ENCODE results near the gene IGF1.
A peak's percentile ranks its signal among the peaks of the same experiment; 100 is the strongest.
"Not testable (repeated sequence)": the region's sequence is repeated elsewhere in the genome, so short reads cannot be mapped to it uniquely, and the experiment has no call there.

IGF1 gene

DNA sequence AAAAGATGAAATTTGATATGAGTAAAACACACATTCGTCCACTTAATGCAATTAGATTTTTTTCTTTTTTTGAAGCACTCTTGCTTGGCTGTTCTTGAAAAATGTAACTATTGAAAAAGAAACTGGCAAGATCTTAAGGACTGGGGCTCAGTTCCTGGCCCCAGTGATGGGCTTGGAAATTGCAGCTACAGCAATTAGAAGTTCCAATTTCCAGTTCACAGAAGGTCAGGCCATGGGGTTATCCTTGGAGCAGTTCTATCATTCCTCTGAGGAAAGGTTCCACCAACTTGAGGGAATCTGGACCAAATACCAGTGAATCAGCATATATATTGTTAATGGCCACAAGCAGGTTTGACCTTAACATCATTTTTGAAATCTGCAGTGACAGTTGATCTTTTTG is 18.9 kb downstream of the IGF1 start:
- no peak for DNase-seq

GRCh38 chr12:102459314-102459713 is 21.0 kb downstream of the IGF1 start:
- DNase-seq = no peak

DNA sequence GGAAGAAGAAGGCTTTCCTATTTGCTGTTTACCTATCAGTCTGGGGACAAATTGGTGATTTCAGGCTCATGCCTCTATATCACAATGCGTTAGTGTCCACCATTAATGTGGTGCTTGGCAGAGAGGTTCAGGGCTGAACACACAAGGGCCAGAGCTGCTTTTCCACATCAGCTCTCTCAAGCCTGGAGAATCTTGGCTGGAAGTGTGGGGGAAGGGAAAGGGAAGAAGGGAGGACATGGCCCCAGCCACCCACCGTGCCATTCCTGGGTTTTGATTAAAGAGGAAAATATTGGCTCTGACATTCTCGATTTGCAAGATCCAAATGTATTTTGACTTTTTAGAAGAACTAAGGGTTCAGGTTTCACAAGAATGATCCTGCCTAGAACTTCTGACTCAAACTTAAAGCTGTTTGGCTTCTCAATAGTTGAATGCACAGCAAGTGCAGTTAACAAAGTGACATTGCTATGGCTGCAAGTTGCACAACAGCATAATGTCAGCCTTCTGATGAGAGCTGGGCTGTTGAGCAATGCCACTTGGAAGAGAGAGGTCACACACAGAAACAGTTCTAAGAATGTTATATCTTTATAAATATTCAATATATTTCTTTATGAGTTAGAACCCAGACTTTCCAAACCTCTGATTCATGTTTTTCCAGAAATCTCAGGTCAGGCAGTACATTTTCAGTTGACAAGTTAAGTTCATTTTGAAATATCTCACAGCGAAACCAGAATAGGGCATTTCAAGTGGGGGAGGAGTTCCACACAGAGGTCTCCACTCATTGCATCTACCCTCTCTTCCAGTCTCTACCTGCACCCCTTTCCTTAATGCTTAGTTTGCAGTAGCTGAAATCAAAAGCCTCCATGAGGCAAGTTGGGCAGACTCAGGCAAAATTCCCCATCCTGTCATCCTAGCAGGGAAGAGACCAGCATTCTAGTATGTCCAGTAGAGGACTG is 25.3 kb downstream of the IGF1 start:
- no peak for DNase-seq

DNA sequence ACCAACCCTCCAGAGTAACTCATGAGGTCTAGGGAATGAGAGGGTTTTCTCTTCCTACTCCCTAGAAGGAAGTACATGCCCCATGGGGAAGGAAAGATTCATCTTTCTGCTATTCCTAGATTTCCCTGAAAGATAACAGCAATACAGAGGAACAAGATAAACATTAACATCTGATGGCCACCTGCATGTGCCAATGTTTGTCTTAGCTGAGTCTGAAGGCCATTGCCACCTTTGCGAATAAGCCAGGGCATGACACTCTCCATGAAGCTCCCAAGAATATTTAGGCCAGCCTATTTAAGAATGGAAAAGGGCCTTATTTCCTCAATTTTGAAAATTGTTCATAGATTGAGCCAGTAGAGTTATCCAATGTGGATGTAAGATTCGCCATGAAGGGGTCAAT is 26.0 kb downstream of the IGF1 start:
- DNase-seq = no peak

DNA sequence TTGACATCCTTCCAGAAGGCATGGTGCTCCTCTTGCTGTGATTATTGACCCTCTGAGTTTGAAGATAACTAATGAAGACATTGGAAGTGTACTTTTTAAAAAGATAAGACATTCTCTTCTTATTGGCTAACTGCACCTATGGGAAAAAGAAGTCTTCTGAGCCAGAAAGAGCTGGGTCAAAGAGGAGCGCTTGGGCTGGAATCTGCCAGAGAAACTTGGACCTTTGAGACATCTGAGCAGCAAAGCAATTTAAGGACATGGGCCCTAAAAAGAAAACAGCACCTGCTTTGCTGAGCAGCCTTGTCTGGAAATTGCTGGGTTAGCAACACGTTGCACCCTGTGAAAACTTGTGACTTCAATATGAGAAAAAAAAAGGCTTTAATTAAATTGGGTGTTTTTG is 27.8 kb downstream of the IGF1 start:
- no peak for DNase-seq

DNA sequence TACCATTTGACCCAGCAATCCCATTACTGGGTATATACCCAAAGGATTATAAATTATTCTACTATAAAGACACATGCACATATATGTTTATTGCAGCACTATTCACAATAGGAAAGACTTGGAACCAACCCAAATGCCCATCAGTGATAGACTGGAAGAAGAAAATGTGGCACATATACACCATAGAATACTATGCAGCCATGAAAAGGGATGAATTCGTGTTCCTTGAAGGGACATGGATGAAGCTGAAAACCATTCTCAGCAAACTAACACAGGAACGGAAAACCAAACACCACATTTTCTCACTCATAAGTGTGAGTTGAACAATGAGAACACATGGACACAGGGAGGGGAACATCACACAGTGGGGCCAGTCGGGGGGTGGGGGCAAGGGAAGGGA is 31.3 kb downstream of the IGF1 start:
- not testable (repeated sequence) for DNase-seq

GRCh38 chr12:102447426-102447825 is 32.9 kb downstream of the IGF1 start:
- not testable (repeated sequence) for DNase-seq

DNA sequence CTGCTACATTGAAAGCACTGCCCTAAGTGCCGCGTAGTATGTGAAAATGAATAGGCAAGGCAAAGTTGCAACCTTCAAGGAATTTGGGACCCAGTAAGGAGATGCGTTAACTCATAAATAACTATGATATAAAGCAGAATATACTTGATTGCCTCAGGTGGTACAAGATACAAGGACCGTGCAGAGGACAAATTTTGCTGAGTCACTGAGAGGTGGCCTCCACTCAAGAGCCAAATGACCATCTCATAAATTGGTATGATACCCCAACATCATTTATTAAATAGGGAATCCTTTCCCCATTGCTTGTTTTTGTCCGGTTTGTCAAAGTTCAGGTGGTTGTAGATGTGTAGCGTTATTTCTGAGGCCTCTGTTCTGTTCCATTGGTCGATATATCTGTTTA is 35.7 kb downstream of the IGF1 start:
- DNase-seq = no peak

- DNase-seq = no peak
These were observed 36.3 kb downstream of the IGF1 start for GRCh38 chr12:102444093-102444492.

GRCh38 chr12:102441077-102441596 is 39.2 kb downstream of the IGF1 start:
- no peak for DNase-seq

DNA sequence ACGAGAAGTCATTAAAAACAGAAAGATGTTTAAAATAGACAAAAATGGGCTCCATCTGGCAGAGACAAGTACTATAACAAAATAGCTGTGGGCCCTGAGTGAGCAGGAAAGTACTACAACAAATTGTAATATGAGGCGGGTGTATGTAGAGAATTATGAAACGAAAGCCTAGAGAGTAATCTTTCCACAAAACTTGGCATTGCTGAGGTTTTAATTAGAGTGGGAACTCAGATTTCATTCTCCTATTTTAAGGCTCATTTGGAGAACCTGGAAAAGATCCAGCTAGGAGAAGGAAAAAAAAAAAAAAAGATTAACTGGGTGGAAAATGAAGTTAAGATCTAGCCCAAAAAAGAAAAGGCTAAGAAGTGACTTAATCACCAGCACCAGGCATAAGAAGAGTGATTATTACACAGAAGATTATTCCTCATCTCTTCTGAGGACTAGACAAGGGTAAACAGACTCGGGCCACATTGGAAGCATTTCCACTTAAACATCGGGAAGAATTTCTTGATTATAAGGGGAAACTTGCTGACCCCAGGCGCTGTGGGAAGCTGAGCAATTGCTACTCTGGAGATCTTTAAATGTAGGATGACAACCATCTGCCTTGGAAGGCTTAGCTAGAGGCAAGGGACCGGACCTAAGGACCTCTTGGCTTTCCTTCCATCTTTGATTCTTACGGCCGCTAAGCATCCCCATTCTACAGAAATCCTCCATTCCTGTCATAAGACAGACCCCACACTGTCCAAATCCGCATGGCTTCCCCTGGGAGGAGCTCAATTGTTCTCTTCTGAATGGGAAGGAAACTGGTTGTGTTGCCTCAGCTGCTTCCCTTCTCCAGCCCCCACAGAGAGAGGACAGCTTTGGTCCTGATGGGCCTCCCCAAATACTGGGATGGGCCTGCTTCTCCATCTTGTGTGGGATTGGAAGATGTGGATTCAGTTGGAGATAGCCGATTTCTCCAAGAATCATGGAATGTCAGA is 40.6 kb downstream of the IGF1 start:
- DNase-seq = no peak

GRCh38 chr12:102438827-102439210 is 41.5 kb downstream of the IGF1 start:
- no peak for DNase-seq

GRCh38 chr12:102438047-102438826 is 42.1 kb downstream of the IGF1 start:
- DNase-seq = no peak

- DNase-seq = no peak
These were observed 42.9 kb downstream of the IGF1 start for GRCh38 chr12:102437511-102437910.

- no peak for DNase-seq
These were observed 43.5 kb downstream of the IGF1 start for GRCh38 chr12:102436867-102437266.

DNA sequence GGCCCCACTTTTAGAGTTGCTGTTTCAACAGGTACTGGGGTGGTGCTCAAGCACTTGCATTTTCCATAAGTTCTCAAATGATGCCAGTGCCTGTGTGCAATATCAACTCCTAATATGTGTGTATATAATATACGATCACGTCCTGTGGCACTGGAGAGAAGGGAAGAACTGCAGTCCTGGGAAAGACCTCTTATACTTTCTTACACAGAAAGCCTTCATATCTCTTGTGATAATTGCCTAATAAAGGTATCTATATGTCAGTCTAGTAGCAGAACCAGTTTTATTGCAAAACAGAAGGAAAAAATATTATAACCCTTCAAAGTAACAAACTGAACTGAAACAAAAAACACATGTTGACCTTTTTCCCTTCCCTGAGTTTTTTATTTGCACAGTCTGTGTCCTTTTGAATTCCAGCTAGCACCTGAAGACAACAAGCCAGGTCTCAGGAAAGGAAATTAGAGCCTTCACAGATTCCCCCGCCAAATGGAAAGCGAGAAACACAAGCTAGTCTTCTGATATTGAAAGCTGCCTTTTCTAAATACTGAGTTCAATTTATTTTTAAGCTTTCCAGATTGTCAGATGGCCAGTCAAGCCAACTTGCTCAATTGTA is 44.4 kb downstream of the IGF1 start:
- DNase-seq = no peak

DNA sequence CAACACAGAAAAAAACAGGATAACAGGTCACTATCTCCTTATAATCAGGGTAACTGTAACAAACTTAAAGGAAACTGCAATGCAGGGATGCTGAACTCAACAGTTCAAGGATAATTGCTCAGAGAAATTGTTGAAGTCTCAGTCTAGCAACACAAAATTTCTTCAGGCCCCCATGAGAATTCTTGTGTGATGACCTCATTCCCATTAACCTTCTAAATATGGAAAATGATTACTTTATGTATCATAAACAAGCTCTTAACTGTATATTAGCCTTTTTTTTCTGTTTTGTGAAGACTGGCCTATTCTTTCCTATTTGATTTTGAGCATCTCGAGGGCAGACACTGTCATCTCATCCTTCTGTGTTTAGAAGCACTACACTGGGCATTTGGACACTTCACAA is 47.1 kb downstream of the IGF1 start:
- DNase-seq = no peak

DNA sequence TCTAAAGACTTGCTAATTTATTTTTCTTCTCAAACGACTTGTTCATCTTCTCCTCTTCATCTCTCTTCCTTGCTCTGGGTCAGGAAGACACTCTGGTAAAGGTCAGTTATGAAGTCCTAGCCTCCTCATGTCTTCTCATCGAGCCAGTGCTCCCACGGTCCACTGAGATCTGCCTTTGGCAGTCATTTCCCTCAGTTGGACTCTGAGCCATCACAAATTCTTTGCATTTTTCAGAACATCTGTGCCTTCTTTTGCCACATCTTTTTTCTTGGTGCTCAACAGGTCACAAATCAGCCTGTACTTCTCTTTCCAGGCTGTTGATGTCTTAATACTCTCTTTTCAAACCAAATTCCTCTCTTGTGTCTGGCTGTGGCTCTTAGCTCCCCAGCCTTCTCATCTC is 49.7 kb downstream of the IGF1 start:
- no peak for DNase-seq

- no peak for DNase-seq
These were observed 50.9 kb downstream of the IGF1 start for GRCh38 chr12:102429211-102430154.

GRCh38 chr12:102427543-102427941 is 52.8 kb downstream of the IGF1 start:
- DNase-seq = peak in 5 of 14 donors; percentile 3 to 91 (median 6)
